ENCODE measurements around the gene ABCB6.

The ABCB6 gene

GRCh38 chr2:219184121-219184520 lies 34.6 kb downstream of the ABCB6 start:
- DNase-seq (ENCODE audit: low read depth): no peak

- DNase-seq (ENCODE audit: low read depth): no peak
These were observed 35.5 kb downstream of the ABCB6 start for GRCh38 chr2:219183151-219183772.

GRCh38 chr2:219182331-219183150 lies 36.2 kb downstream of the ABCB6 start:
- no peak for DNase-seq (ENCODE audit: low read depth)

- DNase-seq (ENCODE audit: low read depth): no peak
These were observed 37.2 kb downstream of the ABCB6 start for GRCh38 chr2:219181531-219181930.

GRCh38 chr2:219180961-219181360 lies 37.8 kb downstream of the ABCB6 start:
- no peak for DNase-seq (ENCODE audit: low read depth)

GRCh38 chr2:219179601-219180465 lies 38.9 kb downstream of the ABCB6 start:
- no peak for DNase-seq (ENCODE audit: low read depth)

- no peak for DNase-seq (ENCODE audit: low read depth)
These were observed 40.2 kb downstream of the ABCB6 start for GRCh38 chr2:219178377-219179175.

GRCh38 chr2:219177552-219178376 lies 41.0 kb downstream of the ABCB6 start, which contains the start of gene RETREG2:
TSS of gene RETREG2 (plus strand) at chr2:219178275. CDS start at chr2:219178353, 78 bp downstream.
- DNase-seq (ENCODE audit: low read depth): peak; percentile 93

- peak; percentile 66 for DNase-seq (ENCODE audit: low read depth)
These were observed 41.8 kb downstream of the ABCB6 start, which contains the start of gene CNPPD1 for GRCh38 chr2:219176818-219177551. TSS of gene CNPPD1 (minus strand) at chr2:219176925. CDS start at chr2:219176828, 97 bp downstream.

- DNase-seq (ENCODE audit: low read depth): peak; percentile 24
These were observed 42.6 kb downstream of the ABCB6 start for GRCh38 chr2:219175928-219176817.

GRCh38 chr2:219175486-219175885 lies 43.3 kb downstream of the ABCB6 start:
- DNase-seq (ENCODE audit: low read depth): no peak

- no peak for DNase-seq (ENCODE audit: low read depth)
These were observed 44.0 kb downstream of the ABCB6 start for GRCh38 chr2:219174801-219175200.

GRCh38 chr2:219174146-219174545 lies 44.6 kb downstream of the ABCB6 start:
- no peak for DNase-seq (ENCODE audit: low read depth)

- no peak for DNase-seq (ENCODE audit: low read depth)
These were observed 45.6 kb downstream of the ABCB6 start for GRCh38 chr2:219173176-219173575.

GRCh38 chr2:219172231-219173154 lies 46.3 kb downstream of the ABCB6 start:
- DNase-seq (ENCODE audit: low read depth): no peak

GRCh38 chr2:219171231-219171651 lies 47.5 kb downstream of the ABCB6 start:
- peak; percentile 95 for DNase-seq (ENCODE audit: low read depth)

GRCh38 chr2:219169930-219170654 lies 48.7 kb downstream of the ABCB6 start, which contains the start of gene SLC23A3:
TSS of gene SLC23A3 (minus strand) at chr2:219170029. CDS start at chr2:219169984, 45 bp downstream.
- no peak for DNase-seq (ENCODE audit: low read depth)
